NCI-H2171 (cell line): ENCODE data around the gene WNT7A.

Experiments
- DNase-seq: peaks from one replicate; lab custom pipeline; 2025; lab: John Stamatoyannopoulos, UW

WNT7A gene

DNA sequence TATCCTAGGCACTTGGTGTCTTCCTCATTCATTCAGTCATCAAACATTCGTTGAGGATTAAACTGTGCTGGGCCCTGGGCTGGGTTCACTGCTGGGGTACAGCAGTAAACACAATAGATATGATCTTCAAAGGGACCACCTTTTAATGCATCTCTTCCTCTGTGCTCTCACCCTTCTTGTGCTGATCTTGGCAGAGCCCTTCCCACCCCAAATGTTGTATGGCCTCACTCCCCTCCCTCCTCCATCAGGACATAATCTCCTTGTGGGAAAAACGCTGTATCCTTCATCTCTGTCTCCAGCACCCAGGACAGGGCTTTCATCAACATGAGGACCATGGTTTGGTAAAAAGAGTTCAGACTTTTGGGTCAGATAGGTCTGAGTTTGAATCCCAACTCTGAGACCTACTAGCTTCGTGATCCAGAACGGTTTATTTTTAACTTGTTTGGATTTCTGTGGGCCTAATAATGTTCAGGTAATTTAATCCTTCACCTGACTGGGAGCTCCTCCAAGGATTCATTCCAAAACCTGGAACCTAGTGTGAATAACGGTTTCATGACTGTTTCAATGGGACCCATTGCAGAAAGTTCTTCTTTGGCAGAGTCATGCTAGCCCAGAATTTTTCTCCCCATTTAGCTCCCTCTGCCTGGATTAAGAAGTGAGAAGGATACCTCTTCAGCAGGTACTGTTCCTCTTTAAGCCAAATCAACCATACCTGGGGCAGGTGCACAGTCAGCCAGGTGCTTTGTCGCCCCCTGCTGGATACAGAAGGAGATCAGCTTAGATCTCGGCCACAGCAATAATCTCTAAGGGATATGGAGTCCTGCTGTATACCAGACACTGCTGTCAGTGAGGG is 5.2 kb upstream of the WNT7A start:
- no peak for DNase-seq

DNA sequence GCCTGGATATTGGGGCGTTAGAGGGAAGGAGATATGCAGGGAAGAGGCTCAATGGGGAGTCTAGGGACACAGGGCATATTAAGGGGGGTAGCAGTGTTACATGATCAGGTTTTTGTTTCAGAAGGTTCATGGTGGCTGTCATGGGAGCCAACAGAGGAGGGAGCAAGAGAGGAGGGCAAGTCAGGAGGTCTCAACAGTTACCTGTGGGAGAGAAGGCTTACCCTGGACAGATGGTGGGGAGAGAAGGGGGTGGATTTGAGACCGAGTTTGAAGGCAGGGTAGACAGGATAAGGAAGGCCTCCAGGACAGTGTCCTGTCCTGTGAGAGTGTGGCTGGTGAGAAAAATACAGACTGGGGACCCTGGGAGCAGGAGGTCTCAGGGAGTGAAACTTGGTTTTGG is 3.8 kb upstream of the WNT7A start:
- no peak for DNase-seq

DNA sequence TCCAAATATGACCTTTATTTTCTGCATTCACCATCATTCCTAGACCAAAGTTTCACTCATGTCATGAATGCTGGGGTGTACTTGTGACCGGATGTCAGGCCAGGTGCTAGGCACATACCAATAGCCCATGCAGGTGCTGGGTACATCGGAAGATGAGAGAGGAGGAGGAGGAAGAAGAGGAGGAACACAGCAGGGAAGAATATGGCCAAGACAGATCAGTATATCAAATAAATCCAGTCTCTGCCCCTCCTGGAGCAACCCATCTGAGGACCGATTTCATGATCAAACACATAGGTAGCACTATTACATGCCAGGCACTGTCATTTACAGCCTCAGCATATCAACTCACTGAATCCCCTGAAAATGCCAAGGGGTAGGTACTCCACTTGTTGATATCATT is 3.0 kb upstream of the WNT7A start:
- DNase-seq, result no peak

DNA sequence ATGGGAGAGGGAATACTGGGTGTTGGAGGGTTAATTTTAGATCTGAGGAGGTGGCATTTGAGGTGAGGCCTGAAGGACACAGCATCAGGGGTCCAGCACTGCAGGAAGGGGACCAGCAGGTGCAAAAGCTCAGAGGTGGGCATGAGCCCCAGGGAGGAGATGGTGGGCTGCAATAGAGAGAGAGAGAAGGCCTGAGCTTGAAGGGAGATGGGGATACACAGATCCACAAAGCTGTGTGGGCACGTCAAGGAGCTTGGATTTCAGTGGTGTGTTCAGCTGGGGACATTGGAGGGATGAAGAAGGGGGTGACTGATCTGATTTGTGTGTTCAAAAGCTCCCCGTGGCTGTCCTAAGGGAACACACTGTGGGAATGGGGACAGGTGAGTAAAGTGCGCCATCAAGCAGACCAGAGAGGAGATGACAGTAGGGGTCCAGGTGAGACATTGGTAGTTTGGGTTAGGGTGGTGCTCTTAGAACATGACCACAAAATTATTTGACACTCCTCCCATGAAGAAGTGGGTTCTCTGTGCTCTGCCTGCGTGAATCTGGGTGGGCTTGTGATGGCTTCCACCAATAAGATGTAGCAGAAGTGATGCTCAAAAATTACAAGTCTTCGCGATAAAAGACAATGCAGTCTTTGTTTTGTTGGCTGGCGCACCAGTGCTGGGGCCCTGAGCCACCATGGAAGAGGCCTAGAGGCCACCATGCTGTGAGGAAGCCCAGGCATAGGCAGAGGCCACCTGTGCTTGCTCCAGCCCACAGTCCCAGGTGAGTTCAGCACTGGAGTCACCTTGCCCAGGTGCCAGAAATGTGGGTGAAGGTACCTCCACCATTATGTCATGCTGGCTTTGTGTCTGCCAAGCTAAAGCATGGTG is 1.9 kb upstream of the WNT7A start:
- DNase-seq, result no peak

GRCh38 chr3:13880811-13881156 is 913 bp upstream of the WNT7A start:
- no peak for DNase-seq

DNA sequence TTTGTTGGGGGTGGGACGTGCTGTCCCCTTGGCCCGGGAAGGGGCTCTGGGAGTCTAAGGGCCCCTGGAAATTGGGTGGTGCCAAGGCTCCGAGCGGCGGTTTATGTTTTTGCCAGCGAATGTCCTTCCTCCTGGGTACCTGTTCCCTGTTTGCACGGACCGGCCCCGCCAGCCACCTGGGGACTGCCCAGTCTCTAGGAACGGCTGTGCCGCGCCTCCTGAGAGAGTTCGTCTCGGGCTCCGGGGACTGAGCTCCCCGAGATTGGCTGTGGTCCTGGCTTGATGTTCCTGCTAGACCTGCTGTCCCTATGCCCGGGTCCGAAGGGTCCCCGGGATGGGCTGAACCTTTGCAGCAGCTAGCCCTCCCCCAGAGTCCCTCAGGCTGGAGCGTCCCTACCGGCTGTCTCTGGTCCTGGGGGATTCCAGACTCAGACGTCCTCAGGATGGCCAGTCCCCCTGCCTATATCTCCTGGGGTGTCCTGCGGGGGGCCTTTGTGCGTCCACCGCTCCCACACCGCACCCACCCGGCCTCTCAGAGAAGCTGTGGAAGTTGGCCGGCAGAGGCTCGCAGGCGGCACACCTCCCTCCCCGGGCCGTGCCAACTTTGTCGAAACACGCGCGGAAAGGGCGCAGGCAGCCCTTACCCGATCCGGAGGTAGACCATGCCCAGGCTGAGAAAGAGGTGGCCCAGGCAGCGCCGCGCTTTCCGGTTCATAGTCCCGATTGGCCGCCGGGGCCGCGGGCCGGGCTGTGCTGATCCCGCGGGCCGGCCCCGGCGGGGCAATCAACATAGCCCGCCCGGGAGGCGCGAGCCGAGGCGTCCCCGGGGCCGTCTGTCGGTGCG is 547 bp downstream of the WNT7A start:
- no peak for DNase-seq

DNA sequence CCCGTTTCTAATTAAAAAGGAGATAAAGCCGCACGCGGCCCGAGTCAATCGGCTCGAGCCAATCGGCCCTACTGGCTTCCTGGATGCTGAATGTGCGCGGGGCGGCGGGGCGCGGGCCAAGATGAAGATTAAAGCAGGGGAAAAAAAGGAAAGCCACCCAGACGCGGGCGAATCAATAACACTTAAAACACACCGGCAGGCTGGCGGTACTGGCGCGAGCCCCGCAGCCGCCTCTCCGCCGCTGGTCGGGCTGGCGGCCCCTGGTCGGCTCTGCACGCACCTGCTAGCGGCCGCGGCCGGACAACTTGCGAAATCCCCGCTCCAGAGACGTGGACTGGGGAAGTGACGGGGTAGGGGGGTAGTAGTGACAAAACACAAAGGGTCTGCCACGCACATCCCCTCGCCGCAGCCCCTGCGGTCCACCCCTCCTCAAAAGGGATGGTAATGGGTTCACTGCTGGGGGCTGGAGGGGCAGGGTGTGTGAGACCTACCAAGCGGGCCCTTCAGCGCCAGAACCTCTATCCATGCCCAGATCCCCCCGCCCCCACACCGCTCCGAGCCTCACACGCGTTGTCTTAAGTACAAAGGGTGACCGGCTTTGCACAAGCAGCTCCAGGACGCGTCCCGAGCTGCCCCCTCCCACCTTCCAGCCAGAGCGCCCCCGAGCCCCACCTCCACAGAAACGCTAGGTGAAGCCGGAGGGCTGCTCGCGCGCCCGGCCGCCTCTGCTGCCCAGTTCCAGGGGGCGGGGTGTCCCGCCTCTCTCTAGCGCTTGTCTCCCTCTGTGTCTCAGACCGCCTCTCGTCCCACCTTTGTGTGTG is 1.4 kb downstream of the WNT7A start:
- DNase-seq, result no peak

- DNase-seq, result no peak
Observed at GRCh38 chr3:13877911-13878280, 2.0 kb downstream of the WNT7A start.

DNA sequence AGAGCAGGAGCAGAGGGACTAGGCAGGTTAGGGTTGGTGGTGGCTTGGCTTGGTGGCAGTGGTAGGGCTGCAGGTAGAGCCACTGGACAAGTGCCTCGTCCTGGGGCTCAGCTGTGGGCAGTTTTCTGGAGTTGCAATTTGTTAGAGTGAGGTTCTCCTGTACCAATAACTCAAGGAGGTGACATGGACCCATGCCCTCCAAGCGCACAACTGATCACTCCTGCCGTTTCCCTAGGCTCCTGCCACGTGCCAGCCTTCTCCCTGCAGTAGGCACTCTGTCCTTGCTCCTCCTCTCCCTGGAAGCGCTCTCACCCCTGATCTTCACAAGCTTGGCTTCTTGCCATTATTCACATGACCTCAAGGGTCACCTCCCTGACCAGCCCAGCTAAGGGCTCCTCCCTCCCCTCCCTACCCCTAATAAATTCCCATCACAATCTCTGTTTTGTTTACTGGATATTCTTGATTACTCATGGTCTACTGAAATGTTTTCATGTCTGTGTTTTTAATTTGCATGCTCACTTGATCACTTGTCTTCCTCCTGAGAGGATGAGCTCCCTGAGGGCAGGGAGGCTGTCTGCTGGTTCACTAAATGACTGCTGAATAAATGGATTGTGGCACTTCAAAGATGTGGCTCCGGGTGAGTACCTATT is 3.3 kb downstream of the WNT7A start:
- DNase-seq, result no peak

DNA sequence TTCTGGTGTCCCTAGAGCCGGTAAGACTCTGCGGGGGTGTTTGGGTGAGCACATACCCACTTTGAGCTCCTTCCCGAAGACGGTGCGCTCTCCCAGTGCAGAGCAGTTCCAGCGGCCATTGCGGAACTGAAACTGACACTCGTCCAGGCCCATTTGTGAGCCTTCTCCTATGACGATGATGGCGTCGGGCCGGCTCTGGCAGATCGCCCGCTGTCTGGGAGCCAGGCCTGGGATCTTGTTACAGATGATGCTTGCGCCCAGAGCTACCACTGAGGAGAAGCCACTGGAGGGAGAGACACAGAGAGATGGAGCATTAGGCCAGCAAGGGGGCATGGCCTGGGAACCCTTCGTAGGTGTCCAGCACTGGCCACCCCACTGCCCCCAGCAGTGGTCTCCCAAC is 5.0 kb downstream of the WNT7A start:
- DNase-seq, result no peak

- DNase-seq, result no peak
Observed at GRCh38 chr3:13873818-13874217, 6.1 kb downstream of the WNT7A start.

- no peak for DNase-seq
Observed at GRCh38 chr3:13872451-13872850, 7.4 kb downstream of the WNT7A start.

DNA sequence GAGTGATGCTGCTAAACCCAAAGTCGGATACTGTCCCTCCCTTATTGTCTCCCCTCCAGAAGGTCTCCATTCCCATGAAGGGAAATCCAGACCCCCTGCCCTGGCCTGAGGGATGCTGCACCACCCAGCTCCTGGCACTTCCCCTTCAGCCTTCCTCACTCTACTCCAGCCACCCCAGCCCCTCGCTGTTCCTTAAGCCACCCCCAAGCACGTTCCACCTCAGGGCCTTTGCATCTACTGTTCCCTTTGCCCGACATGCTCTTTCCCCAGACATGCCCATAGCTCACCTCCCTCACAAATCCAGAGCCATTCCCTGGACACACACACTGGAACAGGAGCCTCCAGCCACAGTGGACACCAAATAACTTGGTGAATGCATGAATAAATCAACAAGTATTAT is 8.1 kb downstream of the WNT7A start:
- DNase-seq, result no peak

DNA sequence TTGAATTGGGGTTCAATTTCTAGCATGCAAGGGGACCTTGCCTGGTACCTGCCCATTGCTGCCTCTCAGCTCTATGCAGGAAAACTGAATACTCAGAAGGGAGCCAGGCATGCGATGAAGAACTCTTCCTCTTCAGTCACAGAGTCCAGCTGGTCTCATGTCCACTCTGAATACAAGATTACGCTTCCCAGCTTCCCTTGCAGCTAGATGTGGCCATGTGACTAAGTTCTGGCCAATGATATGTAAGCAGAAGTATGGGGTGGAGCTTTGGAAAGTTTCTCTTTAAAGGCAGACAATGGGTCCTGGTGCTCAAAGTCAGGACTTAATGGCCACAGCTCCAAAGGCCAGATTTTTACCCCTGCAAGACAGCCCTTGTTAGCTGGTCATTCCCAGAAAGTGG is 9.0 kb downstream of the WNT7A start:
- no peak for DNase-seq

DNA sequence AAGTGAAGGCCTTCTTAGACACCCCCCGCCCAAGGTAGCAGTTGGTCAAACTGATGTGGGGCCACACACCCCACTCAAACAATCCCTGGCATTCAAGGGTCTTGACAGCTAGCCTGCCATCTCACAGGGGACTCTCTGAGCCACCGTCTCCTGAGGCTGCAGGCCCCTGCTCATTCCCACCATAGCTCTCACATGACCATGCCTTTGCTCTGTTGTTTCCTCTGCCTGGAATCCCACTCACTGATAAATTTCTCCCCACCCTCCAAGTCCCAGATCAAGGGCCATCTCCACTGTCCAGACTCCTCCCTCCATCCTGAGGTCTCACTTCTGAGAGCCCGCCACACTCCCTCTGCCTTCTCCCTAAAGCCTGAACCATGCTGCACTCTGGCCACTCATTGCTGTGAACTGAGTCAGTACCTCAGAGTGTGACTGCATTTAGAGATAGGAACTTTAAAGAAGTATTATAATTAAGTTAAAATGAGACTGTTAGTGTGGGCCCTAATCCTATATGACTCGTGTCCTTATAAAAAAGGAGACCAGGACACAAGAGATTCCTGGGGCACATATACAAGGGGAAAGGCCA is 10.0 kb downstream of the WNT7A start:
- DNase-seq, result no peak

DNA sequence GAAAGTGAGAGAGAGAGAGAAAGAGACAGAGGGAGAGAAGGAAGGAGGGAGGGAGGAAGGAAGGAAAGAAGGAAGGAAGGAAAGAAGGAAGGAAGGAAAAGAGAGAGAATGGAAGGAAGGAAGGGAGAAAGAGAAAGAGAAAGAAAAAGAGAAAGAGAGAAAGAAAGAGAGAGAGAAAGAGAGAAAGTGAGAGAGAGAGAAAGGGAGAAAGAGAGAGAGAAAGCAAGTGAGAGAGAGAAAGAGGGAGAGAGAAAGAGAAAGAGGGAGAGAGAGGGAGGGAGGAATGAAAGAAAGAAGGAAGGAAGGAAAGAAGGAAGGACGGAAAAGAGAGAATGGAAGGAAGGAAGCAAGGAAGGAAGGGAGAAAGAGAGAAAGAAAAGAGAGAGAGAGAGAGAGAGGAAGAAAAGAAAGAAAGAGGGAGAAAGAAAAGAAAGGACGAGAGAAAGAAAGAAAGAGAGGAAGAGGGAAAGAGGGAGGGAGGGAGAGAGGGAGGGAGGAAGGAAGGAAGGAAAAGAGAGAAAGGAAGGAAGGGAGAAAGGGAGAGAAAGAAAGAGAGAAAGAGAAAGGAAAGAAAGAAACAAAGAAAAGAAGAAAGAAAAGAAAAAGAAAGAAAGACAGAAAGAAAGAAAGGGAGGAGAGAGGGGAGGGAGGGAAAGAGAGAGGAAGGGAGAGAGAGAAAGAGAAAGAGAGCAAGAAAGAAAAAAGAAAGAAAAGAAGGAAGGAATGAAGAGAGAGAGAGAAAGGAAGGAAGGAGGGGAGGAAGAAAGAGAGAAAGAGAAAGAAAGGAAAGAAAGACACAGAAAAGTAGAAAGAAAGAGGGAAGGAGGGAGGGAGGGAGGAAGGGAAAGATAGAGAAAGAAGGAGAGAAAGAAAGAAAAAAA is 10.8 kb downstream of the WNT7A start:
- no peak for DNase-seq

GRCh38 chr3:13867732-13868131 is 12.1 kb downstream of the WNT7A start:
- DNase-seq, result no peak

DNA sequence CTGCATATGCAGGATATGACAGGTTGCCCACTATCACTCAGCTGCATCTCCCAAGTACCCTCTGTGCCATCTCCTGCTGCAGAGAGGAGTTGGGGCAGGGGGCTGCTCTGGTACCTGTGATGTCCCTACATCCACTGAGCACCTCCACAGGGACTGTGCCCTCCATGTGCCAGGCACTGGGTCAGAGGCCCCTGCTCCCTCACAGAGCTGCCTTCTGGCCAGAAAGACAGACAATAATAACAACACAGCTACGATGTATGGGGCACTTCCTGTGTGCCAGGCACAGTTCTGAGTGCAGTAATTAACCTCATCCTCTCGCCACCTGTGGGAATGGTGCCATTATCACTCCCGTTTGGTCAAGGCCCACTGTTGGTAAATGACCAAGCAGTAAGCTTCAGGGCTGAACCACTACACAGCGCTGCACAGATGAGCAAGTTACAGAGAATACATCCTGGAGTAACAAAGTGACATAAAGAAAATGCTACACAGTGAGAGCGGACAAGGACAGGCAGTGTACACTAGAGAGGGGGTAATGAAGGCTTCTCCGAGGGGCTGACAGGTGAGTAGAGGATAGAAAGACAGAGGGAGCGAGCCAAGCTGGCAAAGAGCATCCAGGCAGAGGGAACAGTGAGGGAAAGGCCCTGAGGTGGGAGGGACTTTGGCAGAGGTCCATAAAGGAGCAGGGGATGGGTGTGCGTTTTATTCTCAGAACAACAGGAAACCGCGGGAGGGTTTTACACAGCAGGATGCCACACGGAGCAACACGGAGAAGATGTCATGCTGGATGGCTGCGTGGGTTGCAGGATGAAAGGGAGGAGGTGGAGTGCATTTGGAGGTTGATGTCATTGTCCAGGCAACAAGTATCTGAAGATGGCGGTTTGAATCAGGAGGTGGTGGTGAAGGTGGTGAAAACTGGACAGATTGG is 13.6 kb downstream of the WNT7A start:
- DNase-seq, result no peak

GRCh38 chr3:13865581-13865980 is 14.3 kb downstream of the WNT7A start:
- DNase-seq, result no peak
